HepG2 (cell line): ENCODE measurements around the gene TNRC18. TPM values are rescaled to one million over a fixed set of nuclear protein-coding genes. Genes with fewer than 3 reads are reported as not detected.

Experiments
- DPF2 ChIP-seq: sonication (generic); formaldehyde crosslinking; IDR thresholded peaks from 2 replicates; pipeline ENCODE4 v1.4.0; 2020; ENCODE audit warnings: mild to moderate bottlenecking, low read depth, missing genetic modification reagents, borderline replicate concordance
- JUNB ChIP-seq: sonication (generic); formaldehyde crosslinking; IDR thresholded peaks from 2 replicates; pipeline ENCODE4 v1.8.0; 2022; ENCODE audit warnings: missing genetic modification reagents, mild to moderate bottlenecking, borderline replicate concordance
- MED8 ChIP-seq: sonication (generic); formaldehyde crosslinking; IDR thresholded peaks from 2 replicates; pipeline ENCODE4 v1.8.1; 2023; ENCODE audit warnings: mild to moderate bottlenecking, missing genetic modification reagents; ENCODE audit not compliant: insufficient replicate concordance
- MIER3 ChIP-seq: IDR thresholded peaks from 2 replicates; pipeline ENCODE4 v1.6.1; 2016; ENCODE audit warnings: missing compliant biosample characterization, borderline replicate concordance
- MIXL1 ChIP-seq: IDR thresholded peaks from 2 replicates; pipeline ENCODE4 v1.6.1; 2016
- NR2F6 ChIP-seq, 2 experiments: IDR thresholded peaks; 2 replicates each; pipeline ENCODE4 v1.6.1; 2016; ENCODE audit warnings: antibody characterized with exemption in 1 of 2, mild to moderate bottlenecking in 1 of 2
- SP5 ChIP-seq: IDR thresholded peaks from 2 replicates; pipeline ENCODE4 v1.6.1; 2016; ENCODE audit warnings: low read depth, borderline replicate concordance
- TBX3 ChIP-seq: fragments of 450-650 bp; IDR thresholded peaks from 2 replicates; pipeline ENCODE4 v1.6.1; 2017; ENCODE audit warnings: antibody characterized with exemption, mild to moderate bottlenecking, inconsistent platforms, borderline replicate concordance
- ZBTB3 ChIP-seq: sonication (generic); formaldehyde crosslinking; IDR thresholded peaks from 2 replicates; pipeline ENCODE4 v1.4.0; 2020; ENCODE audit warnings: low read depth, mild to moderate bottlenecking, moderate library complexity, missing genetic modification reagents, borderline replicate concordance
- ZNF3 ChIP-seq: IDR thresholded peaks from 2 replicates; pipeline ENCODE4 v1.7.0; 2017; ENCODE audit warnings: inconsistent platforms
- ZNF326 ChIP-seq: sonication (generic); formaldehyde crosslinking; IDR thresholded peaks from 2 replicates; pipeline ENCODE4 v1.4.0; 2020; ENCODE audit warnings: missing genetic modification reagents, borderline replicate concordance
- ZNF619 ChIP-seq: sonication (generic); formaldehyde crosslinking; IDR thresholded peaks from 2 replicates; pipeline ENCODE4 v1.4.0; 2020; ENCODE audit warnings: mild to moderate bottlenecking, missing genetic modification reagents
- ZNF75D ChIP-seq: sonication (generic); formaldehyde crosslinking; IDR thresholded peaks from 2 replicates; pipeline ENCODE4 v1.8.1; 2023; ENCODE audit warnings: missing genetic modification reagents, mild to moderate bottlenecking, borderline replicate concordance
- ZNF83 ChIP-seq: sonication (generic); formaldehyde crosslinking; IDR thresholded peaks from 2 replicates; pipeline ENCODE4 v1.4.0; 2020; ENCODE audit warnings: missing genetic modification reagents, mild to moderate bottlenecking, borderline replicate concordance
- ZSCAN22 ChIP-seq: sonication (generic); formaldehyde crosslinking; IDR thresholded peaks from 2 replicates; pipeline ENCODE4 v1.4.0; 2020; ENCODE audit warnings: mild to moderate bottlenecking, missing genetic modification reagents
- polyA plus RNA-seq, 8 experiments: library from polyadenylated mRNA; depleted of rRNA in 3 of 8; stranded (reverse) in 7 of 8; unstranded in 1 of 8; fragments of >200 nt; fragmentation: Illumina TruSeq in 4 of 8; extraction: Trizol in 4 of 8; gene quantifications; 2 replicates each; pipeline versions ENCODE4 v1.2.1 to v1.2.3, GENCODE V29; 2011 to 2016; ENCODE audit warnings: low read depth in 4 of 8, missing spikeins in 1 of 8, mixed read lengths in 1 of 8; ENCODE audit not compliant: insufficient read depth in 1 of 8
- total RNA-seq, 5 experiments: library from RNA; depleted of rRNA; stranded (reverse); fragments of >200 nt; fragmentation: Illumina TruSeq; extraction: Trizol; gene quantifications; 2 replicates each; pipeline ENCODE4 v1.2.3, GENCODE V29; 2016; ENCODE audit warnings: low read depth in 1 of 5
- TF ChIP-seq, protein P1 (sequence below): sonication (generic); formaldehyde crosslinking; IDR thresholded peaks from 2 replicates; pipeline ENCODE4 v1.5.0; 2020; ENCODE audit warnings: missing genetic modification reagents, mild to moderate bottlenecking, borderline replicate concordance
- TF ChIP-seq, protein P2 (sequence below): sonication (generic); formaldehyde crosslinking; IDR thresholded peaks from 2 replicates; pipeline ENCODE4 v1.4.0; 2020; ENCODE audit warnings: missing genetic modification reagents, borderline replicate concordance
- TF ChIP-seq, protein P3 (sequence below): IDR thresholded peaks from 2 replicates; pipeline ENCODE4 v1.6.1; 2016; ENCODE audit warnings: low read depth, missing genetic modification reagents, missing compliant biosample characterization

Gene TNRC18
- total and polyA plus RNA-seq, 2 of the 13 experiments (the other 11 are each of a cell fraction or from before 2014, with no cell fraction given), result 11.7 to 17.4 TPM

DNA sequence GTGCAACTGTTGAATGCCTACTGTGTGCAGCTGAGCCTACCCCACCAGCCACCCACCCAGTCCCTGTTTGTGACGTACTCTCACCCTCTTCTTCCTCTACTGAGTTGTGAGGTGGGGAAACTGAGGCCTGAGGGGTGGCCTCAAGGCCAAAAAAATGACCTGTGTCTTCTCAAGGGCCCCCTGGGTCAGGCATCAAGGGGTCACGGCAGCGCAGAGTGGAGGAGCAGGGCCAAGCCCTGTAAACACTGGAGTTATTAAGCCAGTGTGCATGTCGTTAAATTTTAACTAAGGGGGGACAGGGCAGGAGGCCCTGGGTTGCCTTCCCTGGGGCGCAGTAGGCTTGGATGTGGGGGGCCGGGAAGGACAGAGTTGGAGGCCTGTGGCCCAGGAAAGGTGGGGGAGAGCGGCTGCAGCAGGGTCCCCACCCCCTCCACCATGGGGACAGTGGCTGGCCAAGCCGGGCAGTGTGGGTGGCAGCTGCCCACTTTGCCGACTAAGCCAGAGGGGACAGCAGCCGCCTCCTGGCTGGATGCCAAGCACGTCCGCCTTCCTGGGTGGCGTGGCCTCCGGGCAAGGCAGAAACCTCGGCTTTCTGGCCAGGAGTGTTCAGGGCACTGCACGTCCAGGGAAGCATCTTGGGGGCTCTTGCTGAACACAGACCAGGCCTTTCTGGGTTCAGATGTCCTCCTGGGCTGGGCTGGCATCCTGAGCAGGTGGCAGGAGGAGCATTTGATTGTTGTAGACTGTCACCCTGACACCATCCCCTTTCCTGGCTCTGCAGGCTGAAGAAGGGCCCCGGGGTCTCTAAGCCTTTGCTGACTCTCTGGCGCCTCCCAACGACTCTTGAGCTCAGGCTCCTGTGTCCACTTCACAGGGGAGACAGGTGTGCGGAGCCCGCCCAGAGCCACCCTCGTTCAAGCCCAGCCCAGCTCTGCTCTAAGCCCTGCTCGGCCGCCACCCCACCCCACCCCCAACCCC lies 139.0 kb downstream of the TNRC18 start (continued):
- TF ChIP-seq, protein P1, sequence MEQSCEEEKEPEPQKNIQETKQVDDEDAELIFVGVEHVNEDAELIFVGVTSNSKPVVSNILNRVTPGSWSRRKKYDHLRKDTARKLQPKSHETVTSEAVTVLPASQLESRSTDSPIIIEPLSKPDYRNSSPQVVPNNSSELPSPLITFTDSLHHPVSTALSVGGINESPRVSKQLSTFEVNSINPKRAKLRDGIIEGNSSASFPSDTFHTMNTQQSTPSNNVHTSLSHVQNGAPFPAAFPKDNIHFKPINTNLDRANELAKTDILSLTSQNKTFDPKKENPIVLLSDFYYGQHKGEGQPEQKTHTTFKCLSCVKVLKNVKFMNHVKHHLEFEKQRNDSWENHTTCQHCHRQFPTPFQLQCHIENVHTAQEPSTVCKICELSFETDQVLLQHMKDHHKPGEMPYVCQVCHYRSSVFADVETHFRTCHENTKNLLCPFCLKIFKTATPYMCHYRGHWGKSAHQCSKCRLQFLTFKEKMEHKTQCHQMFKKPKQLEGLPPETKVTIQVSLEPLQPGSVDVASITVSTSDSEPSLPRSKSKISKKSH (CRISPR knock-in tag), result no peak
- TF ChIP-seq, protein P2, sequence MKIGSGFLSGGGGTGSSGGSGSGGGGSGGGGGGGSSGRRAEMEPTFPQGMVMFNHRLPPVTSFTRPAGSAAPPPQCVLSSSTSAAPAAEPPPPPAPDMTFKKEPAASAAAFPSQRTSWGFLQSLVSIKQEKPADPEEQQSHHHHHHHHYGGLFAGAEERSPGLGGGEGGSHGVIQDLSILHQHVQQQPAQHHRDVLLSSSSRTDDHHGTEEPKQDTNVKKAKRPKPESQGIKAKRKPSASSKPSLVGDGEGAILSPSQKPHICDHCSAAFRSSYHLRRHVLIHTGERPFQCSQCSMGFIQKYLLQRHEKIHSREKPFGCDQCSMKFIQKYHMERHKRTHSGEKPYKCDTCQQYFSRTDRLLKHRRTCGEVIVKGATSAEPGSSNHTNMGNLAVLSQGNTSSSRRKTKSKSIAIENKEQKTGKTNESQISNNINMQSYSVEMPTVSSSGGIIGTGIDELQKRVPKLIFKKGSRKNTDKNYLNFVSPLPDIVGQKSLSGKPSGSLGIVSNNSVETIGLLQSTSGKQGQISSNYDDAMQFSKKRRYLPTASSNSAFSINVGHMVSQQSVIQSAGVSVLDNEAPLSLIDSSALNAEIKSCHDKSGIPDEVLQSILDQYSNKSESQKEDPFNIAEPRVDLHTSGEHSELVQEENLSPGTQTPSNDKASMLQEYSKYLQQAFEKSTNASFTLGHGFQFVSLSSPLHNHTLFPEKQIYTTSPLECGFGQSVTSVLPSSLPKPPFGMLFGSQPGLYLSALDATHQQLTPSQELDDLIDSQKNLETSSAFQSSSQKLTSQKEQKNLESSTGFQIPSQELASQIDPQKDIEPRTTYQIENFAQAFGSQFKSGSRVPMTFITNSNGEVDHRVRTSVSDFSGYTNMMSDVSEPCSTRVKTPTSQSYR (CRISPR knock-in tag), result no peak; the same call in 1 of the 2 replicates
- TF ChIP-seq TBX3 (no peak), DPF2 (CRISPR knock-in tag) (peak; percentile 60; the same call in 1 of the 2 replicates), ZNF3 (CRISPR knock-in tag) (no peak), JUNB (CRISPR knock-in tag) (no peak), SP5 (CRISPR knock-in tag) (peak; percentile 61; the same call in 1 of the 2 replicates), NR2F6 (IDR thresholded peaks at IDR 0.05) (peak; percentile 98), NR2F6 (CRISPR knock-in tag; IDR thresholded peaks at IDR 0.05) (peak; percentile 95), ZNF619 (CRISPR knock-in tag) (peak; percentile 36; the same call in 1 of the 2 replicates), ZSCAN22 (CRISPR knock-in tag) (no peak), ZNF326 (CRISPR knock-in tag) (no peak), ZBTB3 (peak; percentile 96), ZNF75D (no peak), MIXL1 (CRISPR knock-in tag) (peak; percentile 46; the same call in 1 of the 2 replicates), ZNF83 (CRISPR knock-in tag) (no peak), MIER3 (CRISPR knock-in tag) (0 out of 2 replicates have a peak, but pooled peaks have one; percentile 8), MED8 (CRISPR knock-in tag) (no peak)
- TF ChIP-seq, protein P3, sequence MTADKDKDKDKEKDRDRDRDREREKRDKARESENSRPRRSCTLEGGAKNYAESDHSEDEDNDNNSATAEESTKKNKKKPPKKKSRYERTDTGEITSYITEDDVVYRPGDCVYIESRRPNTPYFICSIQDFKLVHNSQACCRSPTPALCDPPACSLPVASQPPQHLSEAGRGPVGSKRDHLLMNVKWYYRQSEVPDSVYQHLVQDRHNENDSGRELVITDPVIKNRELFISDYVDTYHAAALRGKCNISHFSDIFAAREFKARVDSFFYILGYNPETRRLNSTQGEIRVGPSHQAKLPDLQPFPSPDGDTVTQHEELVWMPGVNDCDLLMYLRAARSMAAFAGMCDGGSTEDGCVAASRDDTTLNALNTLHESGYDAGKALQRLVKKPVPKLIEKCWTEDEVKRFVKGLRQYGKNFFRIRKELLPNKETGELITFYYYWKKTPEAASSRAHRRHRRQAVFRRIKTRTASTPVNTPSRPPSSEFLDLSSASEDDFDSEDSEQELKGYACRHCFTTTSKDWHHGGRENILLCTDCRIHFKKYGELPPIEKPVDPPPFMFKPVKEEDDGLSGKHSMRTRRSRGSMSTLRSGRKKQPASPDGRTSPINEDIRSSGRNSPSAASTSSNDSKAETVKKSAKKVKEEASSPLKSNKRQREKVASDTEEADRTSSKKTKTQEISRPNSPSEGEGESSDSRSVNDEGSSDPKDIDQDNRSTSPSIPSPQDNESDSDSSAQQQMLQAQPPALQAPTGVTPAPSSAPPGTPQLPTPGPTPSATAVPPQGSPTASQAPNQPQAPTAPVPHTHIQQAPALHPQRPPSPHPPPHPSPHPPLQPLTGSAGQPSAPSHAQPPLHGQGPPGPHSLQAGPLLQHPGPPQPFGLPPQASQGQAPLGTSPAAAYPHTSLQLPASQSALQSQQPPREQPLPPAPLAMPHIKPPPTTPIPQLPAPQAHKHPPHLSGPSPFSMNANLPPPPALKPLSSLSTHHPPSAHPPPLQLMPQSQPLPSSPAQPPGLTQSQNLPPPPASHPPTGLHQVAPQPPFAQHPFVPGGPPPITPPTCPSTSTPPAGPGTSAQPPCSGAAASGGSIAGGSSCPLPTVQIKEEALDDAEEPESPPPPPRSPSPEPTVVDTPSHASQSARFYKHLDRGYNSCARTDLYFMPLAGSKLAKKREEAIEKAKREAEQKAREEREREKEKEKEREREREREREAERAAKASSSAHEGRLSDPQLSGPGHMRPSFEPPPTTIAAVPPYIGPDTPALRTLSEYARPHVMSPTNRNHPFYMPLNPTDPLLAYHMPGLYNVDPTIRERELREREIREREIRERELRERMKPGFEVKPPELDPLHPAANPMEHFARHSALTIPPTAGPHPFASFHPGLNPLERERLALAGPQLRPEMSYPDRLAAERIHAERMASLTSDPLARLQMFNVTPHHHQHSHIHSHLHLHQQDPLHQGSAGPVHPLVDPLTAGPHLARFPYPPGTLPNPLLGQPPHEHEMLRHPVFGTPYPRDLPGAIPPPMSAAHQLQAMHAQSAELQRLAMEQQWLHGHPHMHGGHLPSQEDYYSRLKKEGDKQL, result peak; percentile 67; the same call in 1 of the 2 replicates
